Measurements from ENCODE around the gene DMRT1.

DMRT1 gene

DNA sequence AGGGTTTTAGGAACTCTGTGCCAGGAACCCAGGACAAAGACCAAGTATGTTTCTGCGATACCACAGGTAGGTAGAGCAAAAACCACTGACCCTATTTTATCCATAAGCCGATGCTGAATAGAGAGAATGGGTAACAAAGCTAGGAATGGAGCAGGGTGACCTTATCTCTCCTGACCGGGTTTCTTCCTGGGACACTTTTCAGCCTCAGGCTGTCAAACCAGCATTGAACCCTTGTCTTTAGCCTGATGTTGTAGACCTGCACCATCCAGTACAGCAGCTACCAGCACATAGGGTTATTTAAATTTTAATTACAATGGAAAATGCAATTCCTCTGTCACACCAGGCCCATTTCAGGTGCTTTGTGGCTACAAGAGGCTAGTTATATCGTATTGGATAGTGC is 91.9 kb downstream of the DMRT1 start:
- H3K4me2 ChIP-seq (ENCODE audit: low read length): no peak overlapping the region
- H3K4me3 ChIP-seq (ENCODE audit: low read depth, low read length): no peak overlapping the region
- TF ChIP-seq, protein P1, sequence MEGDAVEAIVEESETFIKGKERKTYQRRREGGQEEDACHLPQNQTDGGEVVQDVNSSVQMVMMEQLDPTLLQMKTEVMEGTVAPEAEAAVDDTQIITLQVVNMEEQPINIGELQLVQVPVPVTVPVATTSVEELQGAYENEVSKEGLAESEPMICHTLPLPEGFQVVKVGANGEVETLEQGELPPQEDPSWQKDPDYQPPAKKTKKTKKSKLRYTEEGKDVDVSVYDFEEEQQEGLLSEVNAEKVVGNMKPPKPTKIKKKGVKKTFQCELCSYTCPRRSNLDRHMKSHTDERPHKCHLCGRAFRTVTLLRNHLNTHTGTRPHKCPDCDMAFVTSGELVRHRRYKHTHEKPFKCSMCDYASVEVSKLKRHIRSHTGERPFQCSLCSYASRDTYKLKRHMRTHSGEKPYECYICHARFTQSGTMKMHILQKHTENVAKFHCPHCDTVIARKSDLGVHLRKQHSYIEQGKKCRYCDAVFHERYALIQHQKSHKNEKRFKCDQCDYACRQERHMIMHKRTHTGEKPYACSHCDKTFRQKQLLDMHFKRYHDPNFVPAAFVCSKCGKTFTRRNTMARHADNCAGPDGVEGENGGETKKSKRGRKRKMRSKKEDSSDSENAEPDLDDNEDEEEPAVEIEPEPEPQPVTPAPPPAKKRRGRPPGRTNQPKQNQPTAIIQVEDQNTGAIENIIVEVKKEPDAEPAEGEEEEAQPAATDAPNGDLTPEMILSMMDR (IDR thresholded peaks at IDR 0.05): no peak
- no peak overlapping the region for H3K9ac ChIP-seq
- no peaks in the 10 kb centered on the region for H3K36me3 ChIP-seq (ENCODE audit: control insufficient read depth, insufficient read depth, low read length)
- no peaks in the 10 kb centered on the region for H3K4me1 ChIP-seq
- H3K9me3 ChIP-seq (ENCODE audit: control insufficient read depth, low read length): no peaks in the 10 kb centered on the region
- H3K27ac ChIP-seq: no peak overlapping the region
- H3K79me2 ChIP-seq: no peaks in the 10 kb centered on the region
- H2AFZ ChIP-seq: no peak overlapping the region
- no peaks in the 10 kb centered on the region for H3K27me3 ChIP-seq (ENCODE audit: control insufficient read depth, insufficient read depth, low read length)

DNA sequence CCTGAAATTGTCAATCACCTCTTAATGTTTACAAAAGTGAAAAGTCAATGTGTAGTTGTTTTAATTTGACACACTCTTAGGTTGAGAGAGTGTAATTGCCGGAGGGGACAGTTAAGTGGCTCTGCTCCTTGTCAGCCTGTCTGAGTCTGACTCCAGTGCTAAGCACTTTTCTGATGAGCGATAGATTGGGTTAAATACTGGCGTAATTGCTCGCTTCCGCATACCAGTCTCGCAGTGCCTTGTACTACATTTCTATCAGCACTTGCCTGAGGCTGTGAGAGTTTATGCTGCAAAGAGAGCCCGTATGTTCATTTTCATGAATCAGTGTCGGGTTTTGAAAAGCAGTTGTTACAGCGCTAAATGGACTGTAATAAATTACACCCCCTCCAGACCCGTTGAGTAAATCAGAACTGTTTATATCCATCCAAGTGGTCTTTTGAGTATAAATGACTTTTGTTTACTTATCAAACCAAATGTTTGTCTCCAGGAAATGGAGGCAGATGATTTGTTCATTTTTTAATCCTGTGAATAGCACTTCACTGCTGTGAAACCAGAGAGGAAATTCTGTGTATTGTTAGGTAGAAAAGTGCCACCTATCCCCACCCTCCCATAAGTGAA is 94.0 kb downstream of the DMRT1 start:
- H3K36me3 ChIP-seq (ENCODE audit: control insufficient read depth, insufficient read depth, low read length): no peaks in the 10 kb centered on the region
- H3K27me3 ChIP-seq (ENCODE audit: control insufficient read depth, insufficient read depth, low read length): no peaks in the 10 kb centered on the region
- TF ChIP-seq, protein P1 (IDR thresholded peaks at IDR 0.05): no peak
- no peaks in the 10 kb centered on the region for H3K4me1 ChIP-seq
- H3K4me2 ChIP-seq (ENCODE audit: low read length): peak overlapping the region; percentile 54
- no peaks in the 10 kb centered on the region for H3K9me3 ChIP-seq (ENCODE audit: control insufficient read depth, low read length)
- no peak overlapping the region for H3K27ac ChIP-seq
- H3K79me2 ChIP-seq: no peaks in the 10 kb centered on the region
- peak overlapping the region; percentile 46 for H3K4me3 ChIP-seq (ENCODE audit: low read depth, low read length)
- no peak overlapping the region for H2AFZ ChIP-seq
- no peak overlapping the region for H3K9ac ChIP-seq

DNA sequence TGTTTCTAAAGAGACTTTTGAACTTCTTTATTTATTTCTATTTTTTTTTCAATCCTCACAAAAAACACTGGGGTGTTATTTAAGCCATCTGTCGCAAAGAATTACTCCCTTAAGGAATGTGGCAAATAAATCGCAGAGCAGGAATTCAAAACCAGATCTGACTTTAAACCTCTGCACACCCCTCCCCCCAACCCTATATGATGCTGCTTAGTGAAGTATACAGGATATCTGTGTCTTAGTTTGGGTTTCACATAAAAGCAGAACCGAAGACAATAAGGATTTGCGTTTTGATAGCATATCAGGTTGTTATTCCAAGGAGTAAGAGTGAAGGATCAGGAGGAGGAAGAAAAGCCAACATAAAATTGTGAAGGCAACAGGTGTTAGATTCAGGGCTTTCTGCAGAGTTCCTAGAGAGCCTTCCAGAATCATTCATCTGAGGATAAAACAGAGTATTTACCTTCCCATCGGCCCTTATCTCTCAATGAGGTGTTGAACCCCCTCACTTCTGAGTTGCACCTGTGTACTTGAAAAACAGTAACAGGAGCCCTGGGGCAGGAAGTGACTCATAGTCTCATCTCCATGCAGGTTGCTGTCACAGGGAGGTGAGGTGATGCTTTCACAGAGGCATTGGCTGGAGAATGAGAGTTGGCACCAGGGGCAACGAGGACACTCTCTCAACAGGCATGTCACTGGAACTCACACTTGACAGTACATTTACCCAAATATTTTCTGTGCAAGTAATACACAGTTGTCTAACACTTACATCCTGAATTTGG is 101.5 kb downstream of the DMRT1 start:
- H3K4me3 ChIP-seq (ENCODE audit: low read depth, low read length): no peak overlapping the region
- H3K9me3 ChIP-seq (ENCODE audit: control insufficient read depth, low read length): no peaks in the 10 kb centered on the region
- no peaks in the 10 kb centered on the region for H3K36me3 ChIP-seq (ENCODE audit: control insufficient read depth, insufficient read depth, low read length)
- no peak overlapping the region for H3K27ac ChIP-seq
- H3K9ac ChIP-seq: no peak overlapping the region
- H3K4me1 ChIP-seq: no peaks in the 10 kb centered on the region
- TF ChIP-seq, protein P1 (IDR thresholded peaks at IDR 0.05): no peak
- no peaks in the 10 kb centered on the region for H3K79me2 ChIP-seq
- no peak overlapping the region for H2AFZ ChIP-seq
- no peak overlapping the region for H3K4me2 ChIP-seq (ENCODE audit: low read length)
- H3K27me3 ChIP-seq (ENCODE audit: control insufficient read depth, insufficient read depth, low read length): no peaks in the 10 kb centered on the region

DNA sequence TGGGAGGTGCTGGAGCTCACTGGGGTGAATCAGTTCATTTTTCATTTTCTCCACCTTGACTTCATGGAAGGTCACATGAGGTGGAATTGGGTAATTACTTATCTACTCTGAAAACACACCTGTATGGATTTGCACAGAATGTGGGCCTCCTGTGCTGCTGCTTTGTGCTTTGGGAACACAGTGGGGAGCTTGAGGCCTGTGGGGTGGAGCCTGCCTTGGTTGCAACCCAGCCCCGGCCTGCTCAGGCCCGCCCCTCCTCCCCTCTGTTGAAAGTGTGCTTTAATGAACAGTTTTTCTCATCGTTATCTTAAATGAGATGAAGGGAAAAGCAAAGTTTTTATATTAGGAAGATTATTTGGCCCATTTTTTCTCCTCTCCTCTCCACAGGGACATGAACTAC is 106.5 kb downstream of the DMRT1 start:
- no peak overlapping the region for H3K4me3 ChIP-seq (ENCODE audit: low read depth, low read length)
- H3K79me2 ChIP-seq: no peaks in the 10 kb centered on the region
- H3K9me3 ChIP-seq (ENCODE audit: control insufficient read depth, low read length): no peaks in the 10 kb centered on the region
- no peaks in the 10 kb centered on the region for H3K4me1 ChIP-seq
- TF ChIP-seq, protein P1 (IDR thresholded peaks at IDR 0.05): no peak
- H3K27ac ChIP-seq: no peak overlapping the region
- H3K9ac ChIP-seq: no peak overlapping the region
- H3K27me3 ChIP-seq (ENCODE audit: control insufficient read depth, insufficient read depth, low read length): no peaks in the 10 kb centered on the region
- no peaks in the 10 kb centered on the region for H3K36me3 ChIP-seq (ENCODE audit: control insufficient read depth, insufficient read depth, low read length)
- no peak overlapping the region for H3K4me2 ChIP-seq (ENCODE audit: low read length)
- H2AFZ ChIP-seq: no peak overlapping the region
